Neural cell (in vitro differentiated cells): ENCODE data around the gene KRT5. TPM values are rescaled to one million over a fixed set of nuclear protein-coding genes. Genes with fewer than 3 reads are reported as not detected.

ENCODE experiments used
- H2AFZ ChIP-seq: fragments of 200-600, 300-800 bp; sonication (generic), shearing (Covaris generic); 2 replicates; pipeline ENCODE4 v1.6.0; 2014; ENCODE audit warnings: low read depth, mild to moderate bottlenecking, antibody characterized with exemption, low read length, moderate library complexity
- H3F3A ChIP-seq: fragments of 200-600 bp; shearing (Covaris generic); 2 replicates; pipeline ENCODE4 v1.6.1; 2016; ENCODE audit warnings: mild to moderate bottlenecking, moderate library complexity, mixed read lengths, antibody characterized with exemption, low read length; ENCODE audit not compliant: insufficient read depth, poor library complexity, severe bottlenecking
- H3K27ac ChIP-seq: fragments of 200-600, 300-800 bp; sonication (generic), shearing (Covaris generic); 2 replicates; pipeline ENCODE4 v1.5.1; 2014; ENCODE audit warnings: mild to moderate bottlenecking, low read length, moderate library complexity
- H3K27me3 ChIP-seq: fragments of 300-800, 200-600 bp; sonication (generic), shearing (Covaris generic); 2 replicates; pipeline ENCODE4 v1.6.0; 2014; ENCODE audit warnings: mild to moderate bottlenecking, low read depth, low read length, moderate library complexity; ENCODE audit not compliant: insufficient read depth
- H3K36me3 ChIP-seq: fragments of 300-800, 200-600 bp; sonication (generic), shearing (Covaris generic); 2 replicates; pipeline ENCODE4 v1.5.1; 2014; ENCODE audit warnings: mild to moderate bottlenecking, antibody characterized with exemption, low read length, moderate library complexity; ENCODE audit not compliant: insufficient read depth
- H3K4me2 ChIP-seq: fragments of 300-800, 200-600 bp; sonication (generic), shearing (Covaris generic); 2 replicates; pipeline ENCODE4 v1.6.0; 2014; ENCODE audit warnings: mild to moderate bottlenecking, low read length
- H3K4me3 ChIP-seq: fragments of 300-800, 200-600 bp; sonication (generic), shearing (Covaris generic); 2 replicates; pipeline ENCODE4 v1.5.1; 2014; ENCODE audit warnings: mild to moderate bottlenecking, low read length, moderate library complexity
- H3K79me2 ChIP-seq: fragments of 200-600 bp; shearing (Covaris generic); replicated peaks from 2 replicates; pipeline ENCODE4 v1.6.0; 2014; ENCODE audit warnings: mild to moderate bottlenecking, low read length, moderate library complexity; ENCODE audit not compliant: insufficient read depth
- H3K9ac ChIP-seq: fragments of 300-800, 200-600 bp; sonication (generic), shearing (Covaris generic); 2 replicates; pipeline ENCODE4 v1.6.1; 2016; ENCODE audit warnings: mild to moderate bottlenecking, low read length, mixed read lengths
- H3K9me2 ChIP-seq: fragments of 200-600 bp; shearing (Covaris generic); 2 replicates; pipeline ENCODE4 v1.6.1; 2016; ENCODE audit warnings: mild to moderate bottlenecking, low read length, mixed read lengths; ENCODE audit not compliant: insufficient read depth
- H3K9me3 ChIP-seq: fragments of 200-600, 300-800 bp; sonication (generic), shearing (Covaris generic); 2 replicates; pipeline ENCODE4 v1.6.1; 2016; ENCODE audit warnings: mild to moderate bottlenecking, mixed run types, low read length, moderate library complexity, mixed read lengths
- H4K20me1 ChIP-seq: fragments of 200-600 bp; shearing (Covaris generic); 2 replicates; pipeline ENCODE4 v1.6.1; 2016; ENCODE audit warnings: mild to moderate bottlenecking, mixed run types; ENCODE audit not compliant: insufficient read depth
- CTCF ChIP-seq: fragments of 450-650 bp; IDR thresholded peaks from 2 replicates; pipeline ENCODE4 v1.5.1; 2014; ENCODE audit warnings: antibody characterized with exemption, mild to moderate bottlenecking, moderate library complexity; ENCODE audit not compliant: poor library complexity, severe bottlenecking
- EP300 ChIP-seq: fragments of 450-650 bp; conservative IDR thresholded peaks from 2 replicates; pipeline ENCODE4 v1.6.1; 2014; ENCODE audit warnings: antibody characterized with exemption, mild to moderate bottlenecking, moderate library complexity; ENCODE audit not compliant: poor library complexity, severe bottlenecking
- EZH2 ChIP-seq: fragments of 200-600, 300-800 bp; shearing (Covaris generic), sonication (generic); IDR thresholded peaks from 2 replicates; pipeline ENCODE4 v1.6.1; 2014; ENCODE audit warnings: antibody characterized with exemption, low read length, borderline replicate concordance, mild to moderate bottlenecking; ENCODE audit not compliant: insufficient read depth, poor library complexity, severe bottlenecking
- MXI1 ChIP-seq: fragments of 450-650 bp; conservative IDR thresholded peaks from 2 replicates; pipeline ENCODE4 v1.6.1; 2014; ENCODE audit warnings: antibody characterized with exemption, mild to moderate bottlenecking; ENCODE audit not compliant: poor library complexity, severe bottlenecking
- POLR2AphosphoS5 ChIP-seq: IDR thresholded peaks from 2 replicates; pipeline ENCODE4 v1.6.1; 2012
- RAD21 ChIP-seq: fragments of 450-650 bp; conservative IDR thresholded peaks from 2 replicates; pipeline ENCODE4 v1.6.1; 2014; ENCODE audit warnings: antibody characterized with exemption, mild to moderate bottlenecking, moderate library complexity
- REST ChIP-seq: IDR thresholded peaks from 2 replicates; pipeline ENCODE4 v1.6.1; 2012; ENCODE audit warnings: borderline replicate concordance
- SMC3 ChIP-seq: fragments of 450-650 bp; conservative IDR thresholded peaks from 2 replicates; pipeline ENCODE4 v1.6.1; 2014; ENCODE audit warnings: antibody characterized with exemption, mild to moderate bottlenecking, moderate library complexity; ENCODE audit not compliant: poor library complexity
- TAF1 ChIP-seq: IDR thresholded peaks from 2 replicates; pipeline ENCODE4 v1.6.1; 2012; ENCODE audit warnings: low read depth
- polyA plus RNA-seq: library from polyadenylated mRNA; depleted of rRNA; stranded (reverse); fragments of >200 nt; gene quantifications from 2 replicates; pipeline ENCODE4 v1.2.3, GENCODE V29; 2014

Gene KRT5
- polyA plus RNA-seq, 1 donor from 2014 or later, result not detected

DNA sequence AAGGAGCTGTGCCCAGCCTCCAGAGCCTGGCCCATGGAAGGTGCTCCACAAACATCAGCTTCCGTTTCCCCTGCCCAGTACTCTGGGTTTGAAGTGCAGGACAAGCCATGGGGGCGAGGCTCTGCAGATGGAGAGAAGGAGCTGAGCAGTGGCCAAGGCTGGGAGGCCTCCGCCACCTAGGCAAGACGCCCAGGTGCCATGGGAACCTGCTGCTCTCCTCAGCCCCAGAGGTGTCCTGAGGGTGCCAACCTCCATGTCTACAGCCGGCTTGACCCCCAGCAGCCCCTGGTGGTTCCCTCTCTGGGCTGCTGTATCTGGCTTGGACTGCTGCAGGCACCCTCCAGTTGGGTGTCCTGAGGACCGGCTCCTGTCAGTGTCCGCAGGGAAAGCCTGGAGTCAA is 20.3 kb upstream of the KRT5 start:
- H3K79me2 ChIP-seq, result no peaks in the 10 kb centered on the region
- no peak overlapping the region for H3K4me3 ChIP-seq
- no peaks in the 10 kb centered on the region for H3K27me3 ChIP-seq
- TF ChIP-seq REST (no peak), TAF1 (no peak), EZH2 (no peak), SMC3 (no peak), MXI1 (no peak), EP300 (no peak), POLR2AphosphoS5 (no peak), CTCF (no peak), RAD21 (no peak)
- no peaks in the 10 kb centered on the region for H3F3A ChIP-seq
- no peaks in the 10 kb centered on the region for H3K36me3 ChIP-seq
- no peak overlapping the region for H2AFZ ChIP-seq
- H4K20me1 ChIP-seq, result no peaks in the 10 kb centered on the region
- H3K9me2 ChIP-seq, result no peaks in the 10 kb centered on the region
- no peak overlapping the region for H3K27ac ChIP-seq
- no peak overlapping the region for H3K4me2 ChIP-seq
- H3K9me3 ChIP-seq, result no peaks in the 10 kb centered on the region
- H3K9ac ChIP-seq, result no peak overlapping the region

GRCh38 chr12:52539821-52540173 is 19.6 kb upstream of the KRT5 start:
- H3K27me3 ChIP-seq, result no peaks in the 10 kb centered on the region
- TF ChIP-seq EZH2, result no peak
- H3K4me2 ChIP-seq, result no peak overlapping the region
- no peaks in the 10 kb centered on the region for H4K20me1 ChIP-seq
- H3K27ac ChIP-seq, result no peak overlapping the region
- no peaks in the 10 kb centered on the region for H3K9me3 ChIP-seq
- H2AFZ ChIP-seq, result no peak overlapping the region
- no peak overlapping the region for H3K4me3 ChIP-seq
- no peak overlapping the region for H3K9ac ChIP-seq
- H3K79me2 ChIP-seq, result no peaks in the 10 kb centered on the region
- H3F3A ChIP-seq, result no peaks in the 10 kb centered on the region
- H3K36me3 ChIP-seq, result no peaks in the 10 kb centered on the region
- H3K9me2 ChIP-seq, result no peaks in the 10 kb centered on the region
